OCI-LY1 (cell line): Measurements from ENCODE around the gene TMC5.

Experiments
- EZH2 ChIP-seq: fragments of 200-600 bp; sonication (generic), shearing (Covaris generic); IDR thresholded peaks from 2 replicates; pipeline ENCODE4 v1.8.0; 2017; ENCODE audit warnings: borderline replicate concordance, mixed run types, mild to moderate bottlenecking, antibody characterized with exemption, low read length, moderate library complexity, mixed read lengths
- TF ChIP-seq, protein P1 (sequence below): fragments of 200-600 bp; sonication (generic), shearing (Covaris generic); IDR thresholded peaks from 2 replicates; pipeline ENCODE4 v1.5.1; 2017; ENCODE audit warnings: mild to moderate bottlenecking, antibody characterized with exemption, low read length, moderate library complexity, mixed read lengths

DNA sequence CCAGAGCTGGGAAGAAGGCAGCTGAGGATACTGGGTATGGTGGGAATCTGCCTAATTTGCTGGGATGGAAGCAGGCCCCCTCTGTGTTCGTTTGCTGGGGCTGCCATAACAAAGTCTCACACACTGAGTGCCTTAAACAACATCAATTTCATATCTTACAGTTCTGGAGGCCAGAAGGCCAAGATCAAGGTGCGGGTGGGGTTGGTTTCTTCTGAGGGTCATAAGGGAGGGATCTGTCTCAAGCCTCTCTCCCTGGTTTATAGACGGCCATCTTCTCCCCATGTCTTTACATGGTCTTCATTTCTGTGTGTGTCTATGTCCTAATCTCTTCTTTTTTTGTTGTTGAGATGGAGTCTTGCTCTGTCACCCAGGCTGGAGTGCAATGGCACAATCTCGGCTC lies 68.4 kb downstream of the TMC5 start:
- TF ChIP-seq, protein P1, sequence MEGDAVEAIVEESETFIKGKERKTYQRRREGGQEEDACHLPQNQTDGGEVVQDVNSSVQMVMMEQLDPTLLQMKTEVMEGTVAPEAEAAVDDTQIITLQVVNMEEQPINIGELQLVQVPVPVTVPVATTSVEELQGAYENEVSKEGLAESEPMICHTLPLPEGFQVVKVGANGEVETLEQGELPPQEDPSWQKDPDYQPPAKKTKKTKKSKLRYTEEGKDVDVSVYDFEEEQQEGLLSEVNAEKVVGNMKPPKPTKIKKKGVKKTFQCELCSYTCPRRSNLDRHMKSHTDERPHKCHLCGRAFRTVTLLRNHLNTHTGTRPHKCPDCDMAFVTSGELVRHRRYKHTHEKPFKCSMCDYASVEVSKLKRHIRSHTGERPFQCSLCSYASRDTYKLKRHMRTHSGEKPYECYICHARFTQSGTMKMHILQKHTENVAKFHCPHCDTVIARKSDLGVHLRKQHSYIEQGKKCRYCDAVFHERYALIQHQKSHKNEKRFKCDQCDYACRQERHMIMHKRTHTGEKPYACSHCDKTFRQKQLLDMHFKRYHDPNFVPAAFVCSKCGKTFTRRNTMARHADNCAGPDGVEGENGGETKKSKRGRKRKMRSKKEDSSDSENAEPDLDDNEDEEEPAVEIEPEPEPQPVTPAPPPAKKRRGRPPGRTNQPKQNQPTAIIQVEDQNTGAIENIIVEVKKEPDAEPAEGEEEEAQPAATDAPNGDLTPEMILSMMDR = no peak
- no peak for TF ChIP-seq EZH2
